ENCODE data around the gene SMC1B.

GRCh38 chr22:45321827-45322226, 91.6 kb downstream of the SMC1B start:
- TF ChIP-seq CTCF (conservative IDR thresholded peaks at IDR 0.05; ENCODE audit: low read depth, low read length) (no peak), EZH2 (IDR thresholded peaks at IDR 0.05; ENCODE audit: borderline replicate concordance, low read depth, low read length, poor library complexity, severe bottlenecking) (no peak)
